HEK293 (cell line): ENCODE data around the gene SLMAP.

ENCODE experiments used
- FEZF1 ChIP-seq: fragments of 450-650 bp; formaldehyde crosslinking; IDR thresholded peaks from 2 replicates; pipeline ENCODE4 v1.5.1; 2016; ENCODE audit warnings: missing biosample characterization, missing genetic modification characterization
- OSR2 ChIP-seq: fragments of 450-650 bp; formaldehyde crosslinking; IDR thresholded peaks from 2 replicates; pipeline ENCODE4 v1.5.1; 2016; ENCODE audit warnings: missing biosample characterization, missing genetic modification characterization
- SP2 ChIP-seq: fragments of 450-650 bp; formaldehyde crosslinking; IDR thresholded peaks from 2 replicates; pipeline ENCODE4 v1.5.1; 2016; ENCODE audit warnings: missing biosample characterization, missing genetic modification characterization
- ZBTB8A ChIP-seq: fragments of 450-650 bp; formaldehyde crosslinking; IDR thresholded peaks from 2 replicates; pipeline ENCODE4 v1.5.1; 2016; ENCODE audit warnings: missing biosample characterization, missing genetic modification characterization
- ZFP69B ChIP-seq: fragments of 450-650 bp; formaldehyde crosslinking; IDR thresholded peaks from 2 replicates; pipeline ENCODE4 v1.5.1; 2016; ENCODE audit warnings: missing biosample characterization, missing genetic modification characterization
- ZNF169 ChIP-seq: fragments of 450-650 bp; formaldehyde crosslinking; IDR thresholded peaks from 2 replicates; pipeline ENCODE4 v1.5.1; 2016; ENCODE audit warnings: missing biosample characterization, missing genetic modification characterization
- ZNF433 ChIP-seq: fragments of 450-650 bp; formaldehyde crosslinking; IDR thresholded peaks from 2 replicates; pipeline ENCODE4 v1.5.1; 2016; ENCODE audit warnings: missing biosample characterization, missing genetic modification characterization, low read depth
- ZNF629 ChIP-seq: fragments of 450-650 bp; formaldehyde crosslinking; IDR thresholded peaks from 2 replicates; pipeline ENCODE4 v1.5.1; 2017; ENCODE audit warnings: missing biosample characterization, missing genetic modification characterization
- ZNF701 ChIP-seq: fragments of 450-650 bp; formaldehyde crosslinking; IDR thresholded peaks from 2 replicates; pipeline ENCODE4 v1.5.1; 2016; ENCODE audit warnings: missing biosample characterization, missing genetic modification characterization
- ZNF777 ChIP-seq: fragments of 450-650 bp; formaldehyde crosslinking; IDR thresholded peaks from 2 replicates; pipeline ENCODE4 v1.5.1; 2017; ENCODE audit warnings: missing biosample characterization, missing genetic modification characterization, borderline replicate concordance
- ZNF830 ChIP-seq: fragments of 450-650 bp; IDR thresholded peaks from 2 replicates; pipeline ENCODE4 v1.5.0; 2018; ENCODE audit warnings: missing biosample characterization, missing genetic modification characterization, low read depth, mild to moderate bottlenecking, moderate library complexity
- TF ChIP-seq, protein P1 (sequence below): fragments of 450-650 bp; IDR thresholded peaks from 2 replicates; pipeline ENCODE4 v1.5.1; 2018; ENCODE audit warnings: missing biosample characterization, mild to moderate bottlenecking, missing genetic modification characterization
- TF ChIP-seq, protein P2 (sequence below): fragments of 450-650 bp; formaldehyde crosslinking; conservative IDR thresholded peaks from 2 replicates; pipeline ENCODE4 v1.5.1; 2016; ENCODE audit warnings: low read depth, missing biosample characterization, missing genetic modification characterization
- TF ChIP-seq, protein P3 (sequence below): fragments of 450-650 bp; formaldehyde crosslinking; IDR thresholded peaks from 2 replicates; pipeline ENCODE4 v1.5.1; 2016; ENCODE audit warnings: missing biosample characterization, missing genetic modification characterization
- TF ChIP-seq, protein P4 (sequence below): fragments of 450-650 bp; formaldehyde crosslinking; IDR thresholded peaks from 2 replicates; pipeline ENCODE4 v1.5.1; 2016; ENCODE audit warnings: missing biosample characterization, missing genetic modification characterization
- TF ChIP-seq, protein P5 (sequence below): fragments of 450-650 bp; formaldehyde crosslinking; IDR thresholded peaks from 2 replicates; pipeline ENCODE4 v1.5.1; 2016; ENCODE audit warnings: missing biosample characterization, missing genetic modification characterization

Gene SLMAP

DNA sequence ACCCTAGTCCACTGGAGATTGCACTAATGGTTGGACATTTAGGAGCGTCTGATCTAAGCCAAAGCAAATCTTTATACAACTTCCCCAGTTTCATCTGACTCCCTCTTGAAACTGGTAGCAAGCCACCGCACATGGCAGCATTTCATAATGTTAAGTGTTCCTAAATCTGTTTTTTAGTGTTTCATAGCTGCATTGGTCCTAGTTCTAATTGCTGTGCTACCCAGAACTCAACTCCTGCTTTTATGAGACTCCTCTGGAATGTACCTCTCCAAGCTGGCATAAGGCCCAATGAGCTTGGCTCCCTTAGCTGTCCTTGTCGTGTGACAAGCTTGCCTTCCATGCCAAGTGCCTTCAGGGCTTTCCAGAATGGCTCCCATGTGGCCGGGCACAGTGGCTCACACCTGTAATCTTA is 186.8 kb downstream of the SLMAP start (continued):
- TF ChIP-seq ZNF830 (tag by site-specific recombination): no peak
- TF ChIP-seq, protein P1, sequence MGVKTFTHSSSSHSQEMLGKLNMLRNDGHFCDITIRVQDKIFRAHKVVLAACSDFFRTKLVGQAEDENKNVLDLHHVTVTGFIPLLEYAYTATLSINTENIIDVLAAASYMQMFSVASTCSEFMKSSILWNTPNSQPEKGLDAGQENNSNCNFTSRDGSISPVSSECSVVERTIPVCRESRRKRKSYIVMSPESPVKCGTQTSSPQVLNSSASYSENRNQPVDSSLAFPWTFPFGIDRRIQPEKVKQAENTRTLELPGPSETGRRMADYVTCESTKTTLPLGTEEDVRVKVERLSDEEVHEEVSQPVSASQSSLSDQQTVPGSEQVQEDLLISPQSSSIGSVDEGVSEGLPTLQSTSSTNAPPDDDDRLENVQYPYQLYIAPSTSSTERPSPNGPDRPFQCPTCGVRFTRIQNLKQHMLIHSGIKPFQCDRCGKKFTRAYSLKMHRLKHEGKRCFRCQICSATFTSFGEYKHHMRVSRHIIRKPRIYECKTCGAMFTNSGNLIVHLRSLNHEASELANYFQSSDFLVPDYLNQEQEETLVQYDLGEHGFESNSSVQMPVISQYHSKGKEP (tag by site-specific recombination): no peak
- peak; percentile 61 for TF ChIP-seq OSR2 (tag by site-specific recombination)
- TF ChIP-seq FEZF1: 0 out of 2 replicates have a peak, but pooled peaks have one; percentile 15
- TF ChIP-seq ZNF701 (tag by site-specific recombination): no peak
- no peak for TF ChIP-seq ZNF777 (tag by site-specific recombination)
- TF ChIP-seq ZNF169 (tag by site-specific recombination): no peak
- no peak for TF ChIP-seq ZNF433 (tag by site-specific recombination)
- TF ChIP-seq, protein P2, sequence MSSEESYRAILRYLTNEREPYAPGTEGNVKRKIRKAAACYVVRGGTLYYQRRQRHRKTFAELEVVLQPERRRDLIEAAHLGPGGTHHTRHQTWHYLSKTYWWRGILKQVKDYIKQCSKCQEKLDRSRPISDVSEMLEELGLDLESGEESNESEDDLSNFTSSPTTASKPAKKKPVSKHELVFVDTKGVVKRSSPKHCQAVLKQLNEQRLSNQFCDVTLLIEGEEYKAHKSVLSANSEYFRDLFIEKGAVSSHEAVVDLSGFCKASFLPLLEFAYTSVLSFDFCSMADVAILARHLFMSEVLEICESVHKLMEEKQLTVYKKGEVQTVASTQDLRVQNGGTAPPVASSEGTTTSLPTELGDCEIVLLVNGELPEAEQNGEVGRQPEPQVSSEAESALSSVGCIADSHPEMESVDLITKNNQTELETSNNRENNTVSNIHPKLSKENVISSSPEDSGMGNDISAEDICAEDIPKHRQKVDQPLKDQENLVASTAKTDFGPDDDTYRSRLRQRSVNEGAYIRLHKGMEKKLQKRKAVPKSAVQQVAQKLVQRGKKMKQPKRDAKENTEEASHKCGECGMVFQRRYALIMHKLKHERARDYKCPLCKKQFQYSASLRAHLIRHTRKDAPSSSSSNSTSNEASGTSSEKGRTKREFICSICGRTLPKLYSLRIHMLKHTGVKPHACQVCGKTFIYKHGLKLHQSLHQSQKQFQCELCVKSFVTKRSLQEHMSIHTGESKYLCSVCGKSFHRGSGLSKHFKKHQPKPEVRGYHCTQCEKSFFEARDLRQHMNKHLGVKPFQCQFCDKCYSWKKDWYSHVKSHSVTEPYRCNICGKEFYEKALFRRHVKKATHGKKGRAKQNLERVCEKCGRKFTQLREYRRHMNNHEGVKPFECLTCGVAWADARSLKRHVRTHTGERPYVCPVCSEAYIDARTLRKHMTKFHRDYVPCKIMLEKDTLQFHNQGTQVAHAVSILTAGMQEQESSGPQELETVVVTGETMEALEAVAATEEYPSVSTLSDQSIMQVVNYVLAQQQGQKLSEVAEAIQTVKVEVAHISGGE (tag by site-specific recombination): no peak
- no peak for TF ChIP-seq ZNF629 (tag by site-specific recombination)
- 0 out of 2 replicates have a peak, but pooled peaks have one; percentile 13 for TF ChIP-seq ZBTB8A (tag by site-specific recombination)
- TF ChIP-seq, protein P3, sequence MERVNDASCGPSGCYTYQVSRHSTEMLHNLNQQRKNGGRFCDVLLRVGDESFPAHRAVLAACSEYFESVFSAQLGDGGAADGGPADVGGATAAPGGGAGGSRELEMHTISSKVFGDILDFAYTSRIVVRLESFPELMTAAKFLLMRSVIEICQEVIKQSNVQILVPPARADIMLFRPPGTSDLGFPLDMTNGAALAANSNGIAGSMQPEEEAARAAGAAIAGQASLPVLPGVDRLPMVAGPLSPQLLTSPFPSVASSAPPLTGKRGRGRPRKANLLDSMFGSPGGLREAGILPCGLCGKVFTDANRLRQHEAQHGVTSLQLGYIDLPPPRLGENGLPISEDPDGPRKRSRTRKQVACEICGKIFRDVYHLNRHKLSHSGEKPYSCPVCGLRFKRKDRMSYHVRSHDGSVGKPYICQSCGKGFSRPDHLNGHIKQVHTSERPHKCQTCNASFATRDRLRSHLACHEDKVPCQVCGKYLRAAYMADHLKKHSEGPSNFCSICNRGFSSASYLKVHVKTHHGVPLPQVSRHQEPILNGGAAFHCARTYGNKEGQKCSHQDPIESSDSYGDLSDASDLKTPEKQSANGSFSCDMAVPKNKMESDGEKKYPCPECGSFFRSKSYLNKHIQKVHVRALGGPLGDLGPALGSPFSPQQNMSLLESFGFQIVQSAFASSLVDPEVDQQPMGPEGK (tag by site-specific recombination): no peak
- no peak for TF ChIP-seq ZFP69B (tag by site-specific recombination)
- TF ChIP-seq SP2: no peak
- TF ChIP-seq, protein P4, sequence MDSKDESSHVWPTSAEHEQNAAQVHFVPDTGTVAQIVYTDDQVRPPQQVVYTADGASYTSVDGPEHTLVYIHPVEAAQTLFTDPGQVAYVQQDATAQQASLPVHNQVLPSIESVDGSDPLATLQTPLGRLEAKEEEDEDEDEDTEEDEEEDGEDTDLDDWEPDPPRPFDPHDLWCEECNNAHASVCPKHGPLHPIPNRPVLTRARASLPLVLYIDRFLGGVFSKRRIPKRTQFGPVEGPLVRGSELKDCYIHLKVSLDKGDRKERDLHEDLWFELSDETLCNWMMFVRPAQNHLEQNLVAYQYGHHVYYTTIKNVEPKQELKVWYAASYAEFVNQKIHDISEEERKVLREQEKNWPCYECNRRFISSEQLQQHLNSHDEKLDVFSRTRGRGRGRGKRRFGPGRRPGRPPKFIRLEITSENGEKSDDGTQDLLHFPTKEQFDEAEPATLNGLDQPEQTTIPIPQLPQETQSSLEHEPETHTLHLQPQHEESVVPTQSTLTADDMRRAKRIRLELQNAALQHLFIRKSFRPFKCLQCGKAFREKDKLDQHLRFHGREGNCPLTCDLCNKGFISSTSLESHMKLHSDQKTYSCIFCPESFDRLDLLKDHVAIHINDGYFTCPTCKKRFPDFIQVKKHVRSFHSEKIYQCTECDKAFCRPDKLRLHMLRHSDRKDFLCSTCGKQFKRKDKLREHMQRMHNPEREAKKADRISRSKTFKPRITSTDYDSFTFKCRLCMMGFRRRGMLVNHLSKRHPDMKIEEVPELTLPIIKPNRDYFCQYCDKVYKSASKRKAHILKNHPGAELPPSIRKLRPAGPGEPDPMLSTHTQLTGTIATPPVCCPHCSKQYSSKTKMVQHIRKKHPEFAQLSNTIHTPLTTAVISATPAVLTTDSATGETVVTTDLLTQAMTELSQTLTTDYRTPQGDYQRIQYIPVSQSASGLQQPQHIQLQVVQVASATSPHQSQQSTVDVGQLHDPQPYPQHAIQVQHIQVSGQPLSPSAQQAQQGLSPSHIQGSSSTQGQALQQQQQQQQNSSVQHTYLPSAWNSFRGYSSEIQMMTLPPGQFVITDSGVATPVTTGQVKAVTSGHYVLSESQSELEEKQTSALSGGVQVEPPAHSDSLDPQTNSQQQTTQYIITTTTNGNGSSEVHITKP (tag by site-specific recombination): 0 out of 2 replicates have a peak, but pooled peaks have one; percentile 23
- TF ChIP-seq, protein P5, sequence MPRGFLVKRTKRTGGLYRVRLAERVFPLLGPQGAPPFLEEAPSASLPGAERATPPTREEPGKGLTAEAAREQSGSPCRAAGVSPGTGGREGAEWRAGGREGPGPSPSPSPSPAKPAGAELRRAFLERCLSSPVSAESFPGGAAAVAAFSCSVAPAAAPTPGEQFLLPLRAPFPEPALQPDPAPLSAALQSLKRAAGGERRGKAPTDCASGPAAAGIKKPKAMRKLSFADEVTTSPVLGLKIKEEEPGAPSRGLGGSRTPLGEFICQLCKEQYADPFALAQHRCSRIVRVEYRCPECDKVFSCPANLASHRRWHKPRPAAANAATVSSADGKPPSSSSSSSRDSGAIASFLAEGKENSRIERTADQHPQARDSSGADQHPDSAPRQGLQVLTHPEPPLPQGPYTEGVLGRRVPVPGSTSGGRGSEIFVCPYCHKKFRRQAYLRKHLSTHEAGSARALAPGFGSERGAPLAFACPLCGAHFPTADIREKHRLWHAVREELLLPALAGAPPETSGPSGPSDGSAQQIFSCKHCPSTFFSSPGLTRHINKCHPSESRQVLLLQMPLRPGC (tag by site-specific recombination): no peak
